Measurements from ENCODE around the gene HCST.
A peak's percentile ranks its signal among the peaks of the same experiment; 100 is the strongest.
"Not testable (repeated sequence)": the region's sequence is repeated elsewhere in the genome, so short reads cannot be mapped to it uniquely, and the experiment has no call there.

The HCST gene

GRCh38 chr19:35869327-35870123 lies 32.8 kb upstream of the HCST start:
- peaks cover 55% of the 10 kb centered on the region for H3K27me3 ChIP-seq (ENCODE audit: insufficient read depth, low read depth)
- H3K4me3 ChIP-seq (IDR thresholded peaks at IDR 0.05; ENCODE audit: insufficient read depth, low read depth, low read length), result no peak overlapping the region
- no peaks in the 10 kb centered on the region for H3K36me3 ChIP-seq (ENCODE audit: insufficient read depth)
- no peak for TF ChIP-seq CTCF (conservative IDR thresholded peaks at IDR 0.05; ENCODE audit: low read depth, low read length)
- H2AFZ ChIP-seq (ENCODE audit: low read depth), result peak overlapping the region; percentile 54
- H4K20me1 ChIP-seq (ENCODE audit: insufficient read depth), result no peaks in the 10 kb centered on the region
- H3K79me2 ChIP-seq (ENCODE audit: insufficient read depth, low read depth), result no peaks in the 10 kb centered on the region
- H3K4me1 ChIP-seq (ENCODE audit: low read depth, poor library complexity, severe bottlenecking), result peaks cover 5% of the 10 kb centered on the region
- H3K9ac ChIP-seq, result no peak overlapping the region
- H3K27ac ChIP-seq, result no peak overlapping the region
- H3K4me2 ChIP-seq, result peak overlapping the region; percentile 24

GRCh38 chr19:35870124-35870736 lies 32.1 kb upstream of the HCST start:
- not testable (repeated sequence) for H3K36me3 ChIP-seq (ENCODE audit: insufficient read depth); H3K79me2 ChIP-seq (ENCODE audit: insufficient read depth, low read depth); H3K27ac ChIP-seq; H3K4me1 ChIP-seq (ENCODE audit: low read depth, poor library complexity, severe bottlenecking); H3K9ac ChIP-seq; H3K4me3 ChIP-seq (IDR thresholded peaks at IDR 0.05; ENCODE audit: insufficient read depth, low read depth, low read length); H4K20me1 ChIP-seq (ENCODE audit: insufficient read depth)
- peaks cover 56% of the 10 kb centered on the region for H3K27me3 ChIP-seq (ENCODE audit: insufficient read depth, low read depth)
- H2AFZ ChIP-seq (ENCODE audit: low read depth), result peak overlapping the region; percentile 54; the same call in 1 of the 2 replicates
- H3K4me2 ChIP-seq, result peak overlapping the region; percentile 24; the same call in 1 of the 2 replicates

GRCh38 chr19:35870798-35871197 lies 31.5 kb upstream of the HCST start:
- Histone ChIP-seq H3K79me2 (ENCODE audit: insufficient read depth, low read depth) (no peaks in the 10 kb centered on the region), H3K4me1 (ENCODE audit: low read depth, poor library complexity, severe bottlenecking) (peaks cover 5% of the 10 kb centered on the region), H2AFZ (ENCODE audit: low read depth) (no peak overlapping the region), H3K4me2 (no peak overlapping the region), H3K36me3 (ENCODE audit: insufficient read depth) (no peaks in the 10 kb centered on the region), H3K27ac (no peak overlapping the region), H3K27me3 (ENCODE audit: insufficient read depth, low read depth) (peaks cover 56% of the 10 kb centered on the region), H4K20me1 (ENCODE audit: insufficient read depth) (no peaks in the 10 kb centered on the region), H3K4me3 (IDR thresholded peaks at IDR 0.05; ENCODE audit: insufficient read depth, low read depth, low read length) (no peak overlapping the region), H3K9ac (no peak overlapping the region)
- no peak for TF ChIP-seq CTCF (conservative IDR thresholded peaks at IDR 0.05; ENCODE audit: low read depth, low read length)

GRCh38 chr19:35871611-35872010 lies 30.7 kb upstream of the HCST start:
- Histone ChIP-seq H3K27ac (no peak overlapping the region), H3K79me2 (ENCODE audit: insufficient read depth, low read depth) (no peaks in the 10 kb centered on the region), H3K27me3 (ENCODE audit: insufficient read depth, low read depth) (peaks cover 57% of the 10 kb centered on the region), H3K4me2 (no peak overlapping the region), H3K4me1 (ENCODE audit: low read depth, poor library complexity, severe bottlenecking) (peaks cover 5% of the 10 kb centered on the region), H3K4me3 (IDR thresholded peaks at IDR 0.05; ENCODE audit: insufficient read depth, low read depth, low read length) (no peak overlapping the region), H3K9ac (no peak overlapping the region), H3K36me3 (ENCODE audit: insufficient read depth) (no peaks in the 10 kb centered on the region), H4K20me1 (ENCODE audit: insufficient read depth) (no peaks in the 10 kb centered on the region), H2AFZ (ENCODE audit: low read depth) (no peak overlapping the region)
- TF ChIP-seq CTCF (conservative IDR thresholded peaks at IDR 0.05; ENCODE audit: low read depth, low read length), result no peak

- Histone ChIP-seq H3K9ac (no peak overlapping the region), H3K27ac (no peak overlapping the region), H4K20me1 (ENCODE audit: insufficient read depth) (no peaks in the 10 kb centered on the region), H3K4me3 (IDR thresholded peaks at IDR 0.05; ENCODE audit: insufficient read depth, low read depth, low read length) (no peak overlapping the region), H3K4me2 (no peak overlapping the region), H3K4me1 (ENCODE audit: low read depth, poor library complexity, severe bottlenecking) (peaks cover 5% of the 10 kb centered on the region), H2AFZ (ENCODE audit: low read depth) (no peak overlapping the region), H3K79me2 (ENCODE audit: insufficient read depth, low read depth) (no peaks in the 10 kb centered on the region), H3K36me3 (ENCODE audit: insufficient read depth) (no peaks in the 10 kb centered on the region), H3K27me3 (ENCODE audit: insufficient read depth, low read depth) (peaks cover 60% of the 10 kb centered on the region)
- TF ChIP-seq CTCF (conservative IDR thresholded peaks at IDR 0.05; ENCODE audit: low read depth, low read length), result no peak
These were observed 30.1 kb upstream of the HCST start for GRCh38 chr19:35872180-35872579.

All from KMS-11 (cell line).